H9 (cell line): ENCODE results near the gene RNF145. TPM values are rescaled to one million over a fixed set of nuclear protein-coding genes. Genes with fewer than 3 reads are reported as not detected.

Source experiments
- DNase-seq: peaks from one replicate; pipeline ENCODE4 v3.0.0-alpha.2; 2017
- H2AFZ ChIP-seq: one replicate; pipeline ENCODE4 v1.6.1; 2013; ENCODE audit warnings: mild to moderate bottlenecking, low read length, control low read depth, moderate library complexity
- H2AK5ac ChIP-seq: 2 replicates; pipeline ENCODE4 v1.6.1; 2013; ENCODE audit warnings: low read length, control low read depth, mixed read lengths; ENCODE audit not compliant: insufficient read length
- H2BK120ac ChIP-seq: one replicate; pipeline ENCODE4 v1.6.1; 2013; ENCODE audit warnings: low read depth, mild to moderate bottlenecking, low read length, control low read depth, inconsistent platforms; ENCODE audit not compliant: poor library complexity, severe bottlenecking
- H2BK12ac ChIP-seq: 2 replicates; pipeline ENCODE4 v1.6.1; 2013; ENCODE audit warnings: low read length, control low read depth, mixed read lengths, low read depth; ENCODE audit not compliant: insufficient read length
- H2BK15ac ChIP-seq: 2 replicates; pipeline ENCODE4 v1.6.1; 2013; ENCODE audit warnings: low read depth, low read length, control low read depth
- H2BK20ac ChIP-seq: one replicate; pipeline ENCODE4 v1.6.1; 2013; ENCODE audit warnings: low read depth, mild to moderate bottlenecking, low read length, control low read depth, inconsistent platforms; ENCODE audit not compliant: poor library complexity, severe bottlenecking
- H2BK5ac ChIP-seq: 2 replicates; pipeline ENCODE4 v1.6.1; 2013; ENCODE audit warnings: low read length, control low read depth, mixed read lengths; ENCODE audit not compliant: insufficient read length
- H3K14ac ChIP-seq: 2 replicates; pipeline ENCODE4 v1.6.1; 2013; ENCODE audit warnings: low read length, control low read depth; ENCODE audit not compliant: insufficient read depth
- H3K18ac ChIP-seq: 2 replicates; pipeline ENCODE4 v1.6.1; 2013; ENCODE audit warnings: low read depth, mild to moderate bottlenecking, mixed read lengths, low read length, control low read depth; ENCODE audit not compliant: insufficient read length
- H3K23ac ChIP-seq: 2 replicates; pipeline ENCODE4 v1.6.1; 2013; ENCODE audit warnings: low read length, control low read depth, mixed read lengths, low read depth; ENCODE audit not compliant: insufficient read length
- H3K23me2 ChIP-seq: 2 replicates; pipeline ENCODE4 v1.6.1; 2013; ENCODE audit warnings: low read depth, mild to moderate bottlenecking, mixed read lengths, low read length, control low read depth; ENCODE audit not compliant: insufficient read length, poor library complexity, severe bottlenecking
- H3K27ac ChIP-seq: 2 replicates; pipeline ENCODE4 v1.5.1; 2013; ENCODE audit warnings: low read length, control low read depth, mixed read lengths, low read depth; ENCODE audit not compliant: insufficient read length
- H3K27me3 ChIP-seq: 2 replicates; pipeline ENCODE4 v1.6.1; 2013; ENCODE audit warnings: low read length, control low read depth, inconsistent platforms; ENCODE audit not compliant: insufficient read depth
- H3K4ac ChIP-seq: 2 replicates; pipeline ENCODE4 v1.6.1; 2013; ENCODE audit warnings: low read depth, mild to moderate bottlenecking, control low read depth, inconsistent platforms, low read length, moderate library complexity
- H3K4me1 ChIP-seq: 2 replicates; pipeline ENCODE4 v1.6.1; 2013; ENCODE audit warnings: low read length, control low read depth, inconsistent platforms; ENCODE audit not compliant: insufficient read depth
- H3K4me2 ChIP-seq: 2 replicates; pipeline ENCODE4 v1.6.1; 2013; ENCODE audit warnings: low read length, control low read depth, mixed read lengths; ENCODE audit not compliant: insufficient read length, insufficient read depth
- H3K56ac ChIP-seq: 2 replicates; pipeline ENCODE4 v1.6.1; 2013; ENCODE audit warnings: low read depth, mild to moderate bottlenecking, mixed read lengths, low read length, control low read depth; ENCODE audit not compliant: insufficient read length
- H3K79me1 ChIP-seq: 2 replicates; pipeline ENCODE4 v1.6.1; 2013; ENCODE audit warnings: low read depth, mild to moderate bottlenecking, moderate library complexity, low read length, control low read depth, inconsistent platforms; ENCODE audit not compliant: insufficient read depth, poor library complexity, severe bottlenecking
- H3K79me2 ChIP-seq: 2 replicates; pipeline ENCODE4 v1.6.1; 2013; ENCODE audit warnings: low read length, control low read depth, inconsistent platforms; ENCODE audit not compliant: insufficient read depth
- H3K9ac ChIP-seq: 2 replicates; pipeline ENCODE4 v1.6.1; 2013; ENCODE audit warnings: low read length, control low read depth, mixed read lengths; ENCODE audit not compliant: insufficient read length; ENCODE audit errors: extremely low read depth
- H3K9me3 ChIP-seq: one replicate; pipeline ENCODE4 v1.6.1; 2013; ENCODE audit warnings: low read depth, low read length, inconsistent platforms; ENCODE audit not compliant: control insufficient read depth
- H3T11ph ChIP-seq: one replicate; pipeline ENCODE4 v1.6.1; 2013; ENCODE audit warnings: mild to moderate bottlenecking, low read length, control low read depth, inconsistent platforms
- H4K20me1 ChIP-seq: one replicate; pipeline ENCODE4 v1.6.1; 2013; ENCODE audit not compliant: control insufficient read depth, insufficient read length, insufficient read depth
- H4K5ac ChIP-seq: 2 replicates; pipeline ENCODE4 v1.6.1; 2013; ENCODE audit warnings: low read depth, mild to moderate bottlenecking, mixed read lengths, low read length, control low read depth; ENCODE audit not compliant: insufficient read length
- H4K8ac ChIP-seq: replicated peaks from 2 replicates; pipeline ENCODE4 v1.6.1; 2013; ENCODE audit warnings: low read length, control low read depth, mixed read lengths, low read depth; ENCODE audit not compliant: insufficient read length
- H4K91ac ChIP-seq: 2 replicates; pipeline ENCODE4 v1.6.1; 2013; ENCODE audit warnings: low read depth, mild to moderate bottlenecking, moderate library complexity, mixed read lengths, low read length, control low read depth; ENCODE audit not compliant: insufficient read length
- H3K27ac Mint-ChIP-seq, 3 experiments: 2 replicates in 2 of 3; 3 replicates in 1 of 3; pipeline ENCODE4 v1.8.0; 2020 to 2021; ENCODE audit warnings: mixed read lengths in 3 of 3, mild to moderate bottlenecking in 1 of 3, moderate library complexity in 1 of 3
- H3K27me3 Mint-ChIP-seq: 2 replicates; pipeline ENCODE4 v1.8.0; 2021; ENCODE audit warnings: low read depth, mild to moderate bottlenecking, moderate library complexity, mixed read lengths
- H3K36me3 Mint-ChIP-seq, 3 experiments: 2 replicates in 2 of 3; 3 replicates in 1 of 3; pipeline ENCODE4 v1.8.0; 2020 to 2021; ENCODE audit warnings: low read depth in 3 of 3, mixed read lengths in 3 of 3; ENCODE audit not compliant: insufficient read depth in 1 of 3
- H3K4me1 Mint-ChIP-seq, 2 experiments: 2 replicates each; pipeline ENCODE4 v1.8.0; 2020; ENCODE audit warnings: mixed read lengths in 2 of 2
- H3K4me3 Mint-ChIP-seq, 2 experiments: 2 replicates in 1 of 2; 3 replicates in 1 of 2; pipeline ENCODE4 v1.8.0; 2020 to 2021; ENCODE audit warnings: mild to moderate bottlenecking in 2 of 2, mixed read lengths in 2 of 2, moderate library complexity in 1 of 2
- H3K9me3 Mint-ChIP-seq, 2 experiments: 2 replicates in 1 of 2; 3 replicates in 1 of 2; pipeline ENCODE4 v1.8.0; 2020; ENCODE audit warnings: mild to moderate bottlenecking in 2 of 2, mixed read lengths in 2 of 2, moderate library complexity in 1 of 2
- WGBS: extraction: QIAGEN DNeasy Blood & Tissue Kit; methylation state at CpG from one replicate; pipeline ENCODE4 v1.1.7; 2013; ENCODE audit warnings: missing lambda C conversion rate, low lambda C conversion rate, mixed read lengths; ENCODE audit not compliant: insufficient read length; ENCODE audit errors: extremely low coverage; 5-methylcytosine and 5-hydroxymethylcytosine counted together
- total RNA-seq: library from RNA; stranded (reverse); gene quantifications from 2 replicates; pipeline ENCODE4 v1.2.1, GENCODE V29; 2021
- TF ChIP-seq, protein P1 (sequence below): fragments of 200-600 bp; sonication (generic); conservative IDR thresholded peaks from 3 replicates; pipeline ENCODE4 v1.8.0; 2021; ENCODE audit warnings: antibody characterized with exemption, mild to moderate bottlenecking

The RNF145 gene
- total RNA-seq, 1 experiment from 2014 or later: 59.1 TPM

- no peaks in the 10 kb centered on the region for H3K79me1 ChIP-seq
These were observed 69.6 kb downstream of the RNF145 start for GRCh38 chr5:159139802-159140201.

More at GRCh38 chr5:159139802-159140201, 69.6 kb downstream of the RNF145 start:
- no peak overlapping the region for H2BK20ac ChIP-seq
- H3K27me3 ChIP-seq: no peaks in the 10 kb centered on the region
- no peak overlapping the region for H4K8ac ChIP-seq
- H2BK5ac ChIP-seq: no peak overlapping the region
- TF ChIP-seq, protein P1, sequence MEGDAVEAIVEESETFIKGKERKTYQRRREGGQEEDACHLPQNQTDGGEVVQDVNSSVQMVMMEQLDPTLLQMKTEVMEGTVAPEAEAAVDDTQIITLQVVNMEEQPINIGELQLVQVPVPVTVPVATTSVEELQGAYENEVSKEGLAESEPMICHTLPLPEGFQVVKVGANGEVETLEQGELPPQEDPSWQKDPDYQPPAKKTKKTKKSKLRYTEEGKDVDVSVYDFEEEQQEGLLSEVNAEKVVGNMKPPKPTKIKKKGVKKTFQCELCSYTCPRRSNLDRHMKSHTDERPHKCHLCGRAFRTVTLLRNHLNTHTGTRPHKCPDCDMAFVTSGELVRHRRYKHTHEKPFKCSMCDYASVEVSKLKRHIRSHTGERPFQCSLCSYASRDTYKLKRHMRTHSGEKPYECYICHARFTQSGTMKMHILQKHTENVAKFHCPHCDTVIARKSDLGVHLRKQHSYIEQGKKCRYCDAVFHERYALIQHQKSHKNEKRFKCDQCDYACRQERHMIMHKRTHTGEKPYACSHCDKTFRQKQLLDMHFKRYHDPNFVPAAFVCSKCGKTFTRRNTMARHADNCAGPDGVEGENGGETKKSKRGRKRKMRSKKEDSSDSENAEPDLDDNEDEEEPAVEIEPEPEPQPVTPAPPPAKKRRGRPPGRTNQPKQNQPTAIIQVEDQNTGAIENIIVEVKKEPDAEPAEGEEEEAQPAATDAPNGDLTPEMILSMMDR: no peak
- Mint-ChIP-seq H3K4me1 (no peaks in the 10 kb centered on the region), H3K27ac (no peak overlapping the region), H3K4me3 (no peak overlapping the region), H3K36me3 (no peaks in the 10 kb centered on the region), H3K9me3 (peaks cover 0 to 2% of the 10 kb centered on the region in 2 experiments; a peak in 2 of 5 replicates), H3K27me3 (peaks cover 27% of the 10 kb centered on the region)
- no peak overlapping the region for H3K18ac ChIP-seq
- no peak overlapping the region for H3K56ac ChIP-seq
- H4K91ac ChIP-seq: no peak overlapping the region
- no peak overlapping the region for H3K4me2 ChIP-seq
- no peaks in the 10 kb centered on the region for H3K9me3 ChIP-seq
- H3K23me2 ChIP-seq: no peaks in the 10 kb centered on the region
- H3K4ac ChIP-seq: no peak overlapping the region
- H3K23ac ChIP-seq: no peak overlapping the region
- H2BK12ac ChIP-seq: no peak overlapping the region
- WGBS: no CpG with 5 or more reads among the region's 7 CpGs
- H3K4me1 ChIP-seq: no peaks in the 10 kb centered on the region
- no peak overlapping the region for H2BK120ac ChIP-seq
- no peak overlapping the region for H3T11ph ChIP-seq
- H3K27ac ChIP-seq: no peak overlapping the region
- no peaks in the 10 kb centered on the region for H3K79me2 ChIP-seq
- H3K9ac ChIP-seq: no peak overlapping the region
- DNase-seq: no peak
- no peak overlapping the region for H2AFZ ChIP-seq
- H2BK15ac ChIP-seq: no peak overlapping the region
- H2AK5ac ChIP-seq: no peak overlapping the region
- no peak overlapping the region for H4K5ac ChIP-seq
- H4K20me1 ChIP-seq: no peaks in the 10 kb centered on the region
- H3K14ac ChIP-seq: no peak overlapping the region
